ENCODE data around the gene LIFR.

GRCh38 chr5:38463634-38464521 lies 92.6 kb downstream of the LIFR start:
- TF ChIP-seq, protein P1, sequence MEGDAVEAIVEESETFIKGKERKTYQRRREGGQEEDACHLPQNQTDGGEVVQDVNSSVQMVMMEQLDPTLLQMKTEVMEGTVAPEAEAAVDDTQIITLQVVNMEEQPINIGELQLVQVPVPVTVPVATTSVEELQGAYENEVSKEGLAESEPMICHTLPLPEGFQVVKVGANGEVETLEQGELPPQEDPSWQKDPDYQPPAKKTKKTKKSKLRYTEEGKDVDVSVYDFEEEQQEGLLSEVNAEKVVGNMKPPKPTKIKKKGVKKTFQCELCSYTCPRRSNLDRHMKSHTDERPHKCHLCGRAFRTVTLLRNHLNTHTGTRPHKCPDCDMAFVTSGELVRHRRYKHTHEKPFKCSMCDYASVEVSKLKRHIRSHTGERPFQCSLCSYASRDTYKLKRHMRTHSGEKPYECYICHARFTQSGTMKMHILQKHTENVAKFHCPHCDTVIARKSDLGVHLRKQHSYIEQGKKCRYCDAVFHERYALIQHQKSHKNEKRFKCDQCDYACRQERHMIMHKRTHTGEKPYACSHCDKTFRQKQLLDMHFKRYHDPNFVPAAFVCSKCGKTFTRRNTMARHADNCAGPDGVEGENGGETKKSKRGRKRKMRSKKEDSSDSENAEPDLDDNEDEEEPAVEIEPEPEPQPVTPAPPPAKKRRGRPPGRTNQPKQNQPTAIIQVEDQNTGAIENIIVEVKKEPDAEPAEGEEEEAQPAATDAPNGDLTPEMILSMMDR (IDR thresholded peaks at IDR 0.05) = no peak
- no peak for TF ChIP-seq POLR2A (IDR thresholded peaks at IDR 0.05)
